ENCODE results near the gene ST6GAL1. TPM values are rescaled to one million over a fixed set of nuclear protein-coding genes. Genes with fewer than 3 reads are reported as not detected.
A peak's percentile ranks its signal among the peaks of the same experiment; 100 is the strongest.
"Not testable (repeated sequence)": the region's sequence is repeated elsewhere in the genome, so short reads cannot be mapped to it uniquely, and the experiment has no call there.

Gene ST6GAL1
- total and polyA plus RNA-seq, 2 of the 4 experiments (the other 2 are of a cell fraction): 1.4 to 2.9 TPM

DNA sequence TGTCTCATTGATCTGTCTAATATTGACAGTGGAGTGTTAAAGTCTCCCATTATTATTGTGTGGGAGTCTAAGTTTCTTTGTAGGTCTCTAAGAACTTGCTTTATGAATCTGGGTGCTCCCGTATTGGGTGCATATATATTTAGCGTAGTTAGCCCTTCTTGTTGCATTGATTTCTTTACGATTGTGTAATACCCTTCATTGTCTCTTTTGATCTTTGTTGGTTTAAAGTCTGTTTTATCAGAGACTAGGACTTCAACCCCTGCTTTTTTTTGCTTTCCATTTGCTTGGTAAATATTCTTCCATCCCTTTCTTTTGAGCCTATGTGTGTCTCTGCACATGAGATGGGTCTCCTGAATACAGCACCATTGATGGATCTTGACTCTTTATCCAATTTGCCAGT is 23.3 kb upstream of the ST6GAL1 start:
- H3K9me3 ChIP-seq (ENCODE audit: control insufficient read depth, insufficient read depth, low read length); H4K8ac ChIP-seq (ENCODE audit: low read depth in 2 of 2, low read length in 2 of 2); H3K23ac ChIP-seq (ENCODE audit: low read depth, low read length); H3K9ac ChIP-seq (ENCODE audit: low read depth, low read length); H3K27ac ChIP-seq (ENCODE audit: insufficient read depth, low read length); H2BK5ac ChIP-seq (ENCODE audit: low read depth, low read length, poor library complexity, severe bottlenecking); H3K14ac ChIP-seq (replicated peaks; ENCODE audit: low read depth, low read length); H2AFZ ChIP-seq (replicated peaks; ENCODE audit: low read length, poor library complexity); H4K91ac ChIP-seq (ENCODE audit: insufficient read depth, low read depth, low read length); H3K4me3 ChIP-seq (ENCODE audit: insufficient read depth, low read depth, low read length); H3K56ac ChIP-seq (ENCODE audit: extremely low read depth, insufficient read depth, low read length); BruUV-seq (replicated peaks); DNase-seq; H3K4me2 ChIP-seq (ENCODE audit: low read depth, low read length); H3K4ac ChIP-seq (ENCODE audit: low read depth, low read length); H2BK120ac ChIP-seq (ENCODE audit: low read depth, low read length); ATAC-seq (ENCODE audit: low read depth); H3K27me3 ChIP-seq (ENCODE audit: control insufficient read depth, insufficient read depth, low read length); POLR2A ChIA-PET (ENCODE audit: unreplicated experiment); H2AK5ac ChIP-seq (ENCODE audit: low read depth, low read length); H4K20me1 ChIP-seq (ENCODE audit: insufficient read depth, low read length); intact Hi-C loops (cut with micrococcal nuclease); H2BK15ac ChIP-seq (ENCODE audit: low read depth, low read length); CTCF ChIA-PET; H4K5ac ChIP-seq (ENCODE audit: low read depth, low read length); H3K18ac ChIP-seq (ENCODE audit: low read depth, low read length); H2AK9ac ChIP-seq (replicated peaks; ENCODE audit: low read depth, low read length, poor library complexity); H3K9me1 ChIP-seq (ENCODE audit: insufficient read depth, low read length); dilution Hi-C loops (cut with HindIII; ENCODE audit: low sequenced_read_pairs, unreplicated experiment); H3K36me3 ChIP-seq (ENCODE audit: control insufficient read depth, insufficient read depth, low read length); H2BK20ac ChIP-seq (ENCODE audit: low read depth, low read length); H3K79me1 ChIP-seq (ENCODE audit: low read depth in 1 of 2, low read length in 2 of 2); in situ Hi-C loops (cut with MboI; ENCODE audit: low sequenced_read_pairs); H3K4me1 ChIP-seq (ENCODE audit: control insufficient read depth, insufficient read depth, low read length): not testable (repeated sequence)
- no CpG with 5 or more reads among the region's 3 CpGs for WGBS, 2 experiments (ENCODE audit: extremely low coverage in 2 of 2, insufficient read length in 1 of 2)
- 0 out of 2 replicates have a peak, but pooled peaks have one; percentile 23 for TF ChIP-seq CEBPB (IDR thresholded peaks at IDR 0.05; ENCODE audit: low read depth, low read length)
